ENCODE data around the gene RGS5.

Gene RGS5

GRCh38 chr1:163182330-163182949, 20.3 kb downstream of the RGS5 start:
- in situ Hi-C loops (cut with MboI; ENCODE audit: low sequenced_read_pairs) = no loop called here

GRCh38 chr1:163178628-163179027, 24.1 kb downstream of the RGS5 start:
- in situ Hi-C loops (cut with MboI; ENCODE audit: low sequenced_read_pairs) = no loop called here

GRCh38 chr1:163176797-163177196, 25.9 kb downstream of the RGS5 start:
- in situ Hi-C loops (cut with MboI; ENCODE audit: low sequenced_read_pairs) = no loop called here

GRCh38 chr1:163174524-163175437, 27.9 kb downstream of the RGS5 start:
- in situ Hi-C loops (cut with MboI; ENCODE audit: low sequenced_read_pairs) = no loop called here

- in situ Hi-C loops (cut with MboI; ENCODE audit: low sequenced_read_pairs) = no loop called here
Observed at GRCh38 chr1:163173121-163173520, 29.6 kb downstream of the RGS5 start.

GRCh38 chr1:163172596-163172995, 30.1 kb downstream of the RGS5 start:
- in situ Hi-C loops (cut with MboI; ENCODE audit: low sequenced_read_pairs) = no loop called here

GRCh38 chr1:163171826-163172225, 30.9 kb downstream of the RGS5 start:
- in situ Hi-C loops (cut with MboI; ENCODE audit: low sequenced_read_pairs) = no loop called here

- in situ Hi-C loops (cut with MboI; ENCODE audit: low sequenced_read_pairs) = no loop called here
Observed at GRCh38 chr1:163170975-163171676, 31.6 kb downstream of the RGS5 start.

GRCh38 chr1:163170331-163170730, 32.4 kb downstream of the RGS5 start:
- in situ Hi-C loops (cut with MboI; ENCODE audit: low sequenced_read_pairs) = no loop called here

- in situ Hi-C loops (cut with MboI; ENCODE audit: low sequenced_read_pairs) = no loop called here
Observed at GRCh38 chr1:163169553-163169952, 33.2 kb downstream of the RGS5 start.

GRCh38 chr1:163168053-163168452, 34.7 kb downstream of the RGS5 start:
- in situ Hi-C loops (cut with MboI; ENCODE audit: low sequenced_read_pairs) = no loop called here

- in situ Hi-C loops (cut with MboI; ENCODE audit: low sequenced_read_pairs) = no loop called here
Observed at GRCh38 chr1:163166886-163167555, 35.7 kb downstream of the RGS5 start.

- in situ Hi-C loops (cut with MboI; ENCODE audit: low sequenced_read_pairs) = no loop called here
Observed at GRCh38 chr1:163165119-163165518, 37.6 kb downstream of the RGS5 start.

GRCh38 chr1:163163881-163164582, 38.7 kb downstream of the RGS5 start:
- in situ Hi-C loops (cut with MboI; ENCODE audit: low sequenced_read_pairs) = no loop called here

GRCh38 chr1:163163163-163163562, 39.6 kb downstream of the RGS5 start:
- in situ Hi-C loops (cut with MboI; ENCODE audit: low sequenced_read_pairs) = no loop called here

- in situ Hi-C loops (cut with MboI; ENCODE audit: low sequenced_read_pairs) = no loop called here
Observed at GRCh38 chr1:163162381-163162914, 40.3 kb downstream of the RGS5 start.

- in situ Hi-C loops (cut with MboI; ENCODE audit: low sequenced_read_pairs) = no loop called here
Observed at GRCh38 chr1:163161841-163162240, 40.9 kb downstream of the RGS5 start.

- in situ Hi-C loops (cut with MboI; ENCODE audit: low sequenced_read_pairs) = no loop called here
Observed at GRCh38 chr1:163161337-163161736, 41.4 kb downstream of the RGS5 start.

GRCh38 chr1:163155606-163156005, 47.1 kb downstream of the RGS5 start:
- in situ Hi-C loops (cut with MboI; ENCODE audit: low sequenced_read_pairs) = no loop called here

GRCh38 chr1:163148911-163149310, 53.8 kb downstream of the RGS5 start:
- in situ Hi-C loops (cut with MboI; ENCODE audit: low sequenced_read_pairs) = no loop called here

Data from hTERT RPE-1 (cell line).